GM10248 (cell line): ENCODE results near the gene ANO1.

Experiments
- CTCF ChIA-PET: fragments of 300-600 bp; sonication (Branson Sonifier 250); formaldehyde crosslinking; extraction: SDS; loops from one replicate; lab custom pipeline; 2021; ENCODE audit warnings: antibody characterized with exemption; lab: Yijun Ruan, JAX
- POLR2A ChIA-PET: fragments of 350-650 bp; sonication (Branson Sonifier 250); formaldehyde crosslinking; extraction: SDS; loops from one replicate; lab custom pipeline; 2020; ENCODE audit warnings: antibody characterized with exemption; lab: Yijun Ruan, JAX
- DNase-seq: peaks from one replicate; pipeline ENCODE4 v3.0.0; 2012; ENCODE audit errors: extremely low spot score
- TF ChIP-seq, protein P1 (sequence below): IDR thresholded peaks from 2 replicates; pipeline ENCODE4 v1.5.1; 2012; ENCODE audit warnings: mild to moderate bottlenecking, low read depth; ENCODE audit errors: extremely low read depth, missing control alignments, control extremely low read depth

The ANO1 gene

DNA sequence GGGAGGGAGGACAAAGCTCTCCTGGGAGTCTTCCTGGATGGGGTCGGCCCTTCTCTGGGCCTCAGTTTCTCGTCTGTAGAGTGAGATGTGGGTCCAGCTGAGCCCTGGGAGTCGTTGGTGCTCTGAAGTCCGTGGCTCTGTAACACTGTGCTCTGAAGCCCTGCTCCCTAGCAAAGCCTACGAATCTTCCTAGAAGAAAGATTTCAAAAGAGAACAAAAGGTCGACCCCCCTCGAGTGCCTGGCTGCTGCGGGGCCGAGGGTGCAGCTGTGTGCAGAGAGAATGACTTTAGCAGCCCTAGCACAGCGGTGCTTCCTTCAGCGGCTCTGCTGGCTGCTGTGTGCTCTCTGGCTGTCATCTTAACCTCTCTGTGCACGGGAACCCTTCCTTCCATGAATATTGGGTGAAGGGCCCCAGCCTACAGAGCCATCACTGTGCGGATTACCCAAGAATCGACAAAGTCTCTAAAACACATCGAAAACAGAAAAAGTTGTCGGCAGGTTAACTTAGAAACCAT is 10.7 kb downstream of the ANO1 start:
- POLR2A ChIA-PET, result no interaction called here
- DNase-seq, result no peak
- TF ChIP-seq, protein P1, sequence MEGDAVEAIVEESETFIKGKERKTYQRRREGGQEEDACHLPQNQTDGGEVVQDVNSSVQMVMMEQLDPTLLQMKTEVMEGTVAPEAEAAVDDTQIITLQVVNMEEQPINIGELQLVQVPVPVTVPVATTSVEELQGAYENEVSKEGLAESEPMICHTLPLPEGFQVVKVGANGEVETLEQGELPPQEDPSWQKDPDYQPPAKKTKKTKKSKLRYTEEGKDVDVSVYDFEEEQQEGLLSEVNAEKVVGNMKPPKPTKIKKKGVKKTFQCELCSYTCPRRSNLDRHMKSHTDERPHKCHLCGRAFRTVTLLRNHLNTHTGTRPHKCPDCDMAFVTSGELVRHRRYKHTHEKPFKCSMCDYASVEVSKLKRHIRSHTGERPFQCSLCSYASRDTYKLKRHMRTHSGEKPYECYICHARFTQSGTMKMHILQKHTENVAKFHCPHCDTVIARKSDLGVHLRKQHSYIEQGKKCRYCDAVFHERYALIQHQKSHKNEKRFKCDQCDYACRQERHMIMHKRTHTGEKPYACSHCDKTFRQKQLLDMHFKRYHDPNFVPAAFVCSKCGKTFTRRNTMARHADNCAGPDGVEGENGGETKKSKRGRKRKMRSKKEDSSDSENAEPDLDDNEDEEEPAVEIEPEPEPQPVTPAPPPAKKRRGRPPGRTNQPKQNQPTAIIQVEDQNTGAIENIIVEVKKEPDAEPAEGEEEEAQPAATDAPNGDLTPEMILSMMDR, result no peak
- CTCF ChIA-PET, result no interaction called here

DNA sequence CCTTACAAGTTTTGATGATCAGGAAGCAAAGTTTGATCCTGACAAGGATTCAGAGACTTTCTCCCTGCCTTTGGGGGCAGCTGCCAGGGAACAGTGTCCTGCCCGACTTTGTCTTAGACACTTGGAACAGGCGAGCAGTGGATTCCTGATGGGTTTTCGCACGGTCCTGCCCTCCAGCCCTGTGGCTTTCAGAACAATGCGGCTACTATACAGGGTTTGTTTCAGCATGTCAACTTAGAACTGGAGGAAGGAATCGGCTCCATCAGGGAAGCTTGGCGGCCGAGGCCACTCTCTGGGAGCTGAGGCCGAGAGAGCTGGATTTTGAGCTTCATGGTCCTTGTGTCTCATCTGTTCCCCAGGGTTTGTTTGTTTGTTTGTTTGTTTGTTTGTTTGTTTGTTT is 11.5 kb downstream of the ANO1 start:
- POLR2A ChIA-PET, result no interaction called here
- CTCF ChIA-PET, result no interaction called here
- no peak for DNase-seq
- TF ChIP-seq, protein P1, result no peak

DNA sequence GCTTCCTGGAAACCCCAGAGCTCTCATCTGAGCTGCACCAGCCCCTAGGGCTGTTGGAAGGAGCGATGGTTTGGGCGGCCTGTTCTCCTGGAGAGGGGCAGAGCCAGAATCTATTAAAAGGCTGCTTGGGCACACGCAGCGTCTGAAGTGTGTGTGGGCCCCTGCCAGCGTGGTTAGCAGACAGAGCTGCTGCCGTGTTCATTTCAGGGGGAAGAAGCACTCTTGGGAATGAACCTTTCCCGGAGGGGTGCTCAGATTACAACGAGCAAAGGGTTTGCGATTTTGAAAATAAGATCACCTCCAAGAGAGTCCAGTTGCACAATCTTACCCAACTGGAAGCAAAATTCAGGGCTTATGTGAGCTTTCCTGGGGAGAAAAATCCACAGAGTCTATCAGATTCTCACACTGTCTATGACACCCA is 12.9 kb downstream of the ANO1 start:
- POLR2A ChIA-PET, result no interaction called here
- no peak for DNase-seq
- TF ChIP-seq, protein P1, result no peak
- CTCF ChIA-PET, result interaction anchor here (1.0 kb wide), 1 partner anchor 18 kb away, joined by 3 read pairs; no protein-coding TSS in a partner anchor

DNA sequence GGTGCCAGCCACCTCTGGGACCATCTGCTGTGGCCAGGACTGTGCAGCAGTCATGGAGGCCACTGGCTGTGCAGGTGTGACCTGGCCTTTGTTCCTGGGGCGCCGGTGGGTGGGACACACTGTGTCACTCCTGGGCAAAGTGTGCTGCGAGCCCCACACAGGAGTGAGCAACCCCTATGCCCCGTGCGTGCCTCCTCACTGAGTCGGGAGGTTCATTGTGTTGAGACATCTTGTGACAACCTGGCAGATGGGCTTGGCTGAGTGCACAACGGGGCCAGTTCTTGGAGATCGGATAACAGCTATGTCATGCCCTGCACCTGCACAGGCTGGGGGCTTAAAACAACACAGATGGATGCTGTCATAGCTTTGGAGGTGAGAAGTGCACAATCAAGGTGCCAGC is 13.5 kb downstream of the ANO1 start:
- DNase-seq, result no peak
- TF ChIP-seq, protein P1, result no peak
- POLR2A ChIA-PET, result no interaction called here
- CTCF ChIA-PET, result no interaction called here

DNA sequence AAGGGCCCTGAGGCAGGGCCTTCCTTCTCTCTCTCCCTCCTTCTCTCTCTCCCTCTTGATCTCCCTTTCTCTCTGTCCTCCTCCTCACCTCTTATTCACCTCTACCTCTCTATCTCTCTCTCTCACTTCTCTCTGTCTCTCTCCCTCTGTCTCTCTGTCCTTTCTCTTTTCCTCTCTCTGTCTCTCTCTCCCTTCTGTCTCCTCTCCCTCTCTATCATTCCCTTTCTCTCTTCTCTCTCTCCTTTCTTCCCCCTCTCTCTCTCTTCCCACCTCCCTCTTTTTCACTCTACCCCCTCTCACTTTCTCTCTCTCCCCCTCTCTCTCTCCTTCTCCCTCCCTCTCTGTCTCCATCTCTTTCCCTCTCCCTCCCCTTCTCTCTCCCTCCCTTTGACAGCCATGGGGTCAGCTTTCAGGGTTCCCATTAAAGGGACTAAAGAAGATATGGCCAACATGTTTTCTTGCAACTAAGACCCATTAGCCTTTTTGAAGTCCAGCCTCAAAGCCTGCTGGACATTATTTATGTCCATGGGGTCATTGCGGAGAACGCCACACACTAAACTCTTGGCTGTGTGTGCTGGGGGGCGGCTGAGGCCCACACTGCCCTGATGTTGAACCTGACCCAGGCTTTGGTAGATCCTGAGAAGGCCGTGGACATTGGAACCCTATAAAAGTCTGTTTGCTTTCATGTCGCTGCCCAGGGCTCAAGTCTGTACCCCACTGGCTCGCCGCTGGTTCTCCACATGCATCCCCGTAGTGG is 15.0 kb downstream of the ANO1 start:
- TF ChIP-seq, protein P1, result no peak
- ChIA-PET CTCF (no interaction called here), POLR2A (no interaction called here)
- DNase-seq, result no peak

DNA sequence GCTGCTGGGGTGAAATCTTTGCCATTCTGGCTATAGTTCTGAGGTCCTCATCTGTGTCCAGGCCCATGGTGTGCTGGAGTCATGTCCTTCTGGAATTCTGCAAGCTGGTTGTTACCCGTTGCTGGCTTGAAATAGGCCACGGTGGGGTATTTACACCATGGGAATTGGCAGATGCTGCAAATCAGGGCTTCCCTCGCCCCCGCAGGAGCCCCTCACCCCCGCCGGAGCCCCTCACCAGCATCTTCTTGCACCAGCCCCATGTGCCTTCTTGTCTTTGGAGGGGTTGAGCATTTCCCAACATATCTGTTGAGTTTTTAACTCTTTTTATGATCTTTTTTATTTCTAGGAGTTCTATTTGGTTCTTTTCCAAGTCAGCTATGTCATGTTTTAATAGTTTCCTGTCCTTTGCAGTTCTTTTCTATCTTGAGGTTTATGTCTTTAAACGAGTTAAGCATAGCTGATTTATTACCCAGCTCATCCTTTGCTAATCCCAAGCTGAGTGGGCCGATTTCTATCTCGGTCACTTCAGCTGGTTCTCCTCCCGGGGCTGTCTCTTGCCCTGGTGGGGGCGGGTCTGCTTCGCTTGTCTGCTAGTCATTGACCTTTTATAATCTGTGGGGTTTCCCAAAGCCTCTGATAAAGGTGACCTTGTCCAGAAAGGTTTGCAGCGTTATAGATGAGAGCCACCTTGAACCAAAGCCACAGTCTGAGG is 17.6 kb downstream of the ANO1 start:
- CTCF ChIA-PET, result no interaction called here
- TF ChIP-seq, protein P1, result no peak
- POLR2A ChIA-PET, result no interaction called here
- no peak for DNase-seq
